Measurements from ENCODE around the gene GPX1.
"Not testable (repeated sequence)": the region's sequence is repeated elsewhere in the genome, so short reads cannot be mapped to it uniquely, and the experiment has no call there.

GPX1 gene

DNA sequence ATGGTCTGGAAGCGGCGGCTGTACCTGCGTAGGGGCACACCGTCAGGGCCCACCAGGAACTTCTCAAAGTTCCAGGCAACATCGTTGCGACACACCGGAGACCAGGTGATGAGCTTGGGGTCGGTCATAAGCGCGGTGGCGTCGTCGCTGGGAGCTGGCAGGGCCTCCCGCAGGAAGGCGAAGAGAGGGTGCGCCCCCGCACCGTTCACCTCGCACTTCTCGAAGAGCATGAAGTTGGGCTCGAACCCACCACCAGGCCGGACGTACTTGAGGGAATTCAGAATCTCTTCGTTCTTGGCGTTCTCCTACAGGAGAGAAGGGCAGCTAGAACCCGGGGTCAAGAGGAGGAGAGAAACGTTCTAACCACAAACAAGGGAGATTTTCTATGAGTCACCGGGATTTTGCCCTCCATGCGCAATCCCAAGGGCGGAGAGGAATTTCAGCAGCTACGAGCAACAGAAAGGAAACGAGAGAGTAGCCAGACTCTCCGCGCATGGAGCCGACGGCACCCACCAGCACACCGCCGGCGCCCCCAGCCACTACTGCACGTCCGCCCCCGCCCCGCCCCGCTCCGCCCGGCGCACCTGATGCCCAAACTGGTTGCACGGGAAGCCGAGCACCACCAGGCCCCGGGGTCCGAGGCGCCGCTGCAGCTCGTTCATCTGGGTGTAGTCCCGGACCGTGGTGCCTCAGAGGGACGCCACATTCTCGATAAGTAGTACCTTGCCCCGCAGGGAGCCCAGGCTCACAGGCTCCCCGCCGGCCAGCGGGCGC is 523 bp downstream of the GPX1 start:
- DNase-seq = peak; percentile 24 to 36

DNA sequence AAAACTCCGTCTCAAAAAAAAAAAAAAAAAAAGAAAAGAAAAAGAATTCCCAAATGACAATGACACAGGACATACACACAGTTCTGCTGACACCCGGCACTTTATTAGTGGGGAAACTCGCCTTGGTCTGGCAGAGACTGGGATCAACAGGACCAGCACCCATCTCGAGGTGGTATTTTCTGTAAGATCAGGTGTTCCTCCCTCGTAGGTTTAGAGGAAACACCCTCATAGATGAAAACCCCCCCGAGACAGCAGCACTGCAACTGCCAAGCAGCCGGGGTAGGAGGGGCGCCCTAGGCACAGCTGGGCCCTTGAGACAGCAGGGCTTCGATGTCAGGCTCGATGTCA is 1.1 kb downstream of the GPX1 start:
- peak; percentile 32 to 38 for DNase-seq

DNA sequence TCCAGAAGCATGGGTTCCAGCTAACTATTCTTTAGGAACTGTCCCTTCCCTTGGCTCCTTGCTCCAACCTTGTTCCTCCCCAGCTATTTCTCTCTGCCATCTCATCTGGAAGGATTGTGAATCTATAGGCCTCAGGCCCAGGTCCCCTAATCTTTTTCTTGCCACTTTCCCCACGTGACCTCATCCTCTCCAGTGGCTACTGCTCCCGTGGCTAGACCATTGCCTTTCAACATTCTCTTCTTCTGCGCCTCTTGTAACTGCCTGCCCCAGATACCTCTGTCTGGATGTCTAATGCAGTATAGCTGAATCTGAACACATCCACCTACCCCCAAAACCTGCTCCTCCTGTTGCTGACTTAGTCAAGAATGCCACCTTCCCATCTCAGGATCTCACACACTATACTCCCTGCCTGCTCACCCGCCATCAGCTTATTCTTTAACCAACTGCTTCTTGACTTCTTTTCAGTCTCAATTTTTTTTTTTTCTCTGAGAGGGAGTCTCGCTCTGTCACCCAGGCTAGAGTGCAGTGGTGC is 5.2 kb downstream of the GPX1 start:
- DNase-seq = no peak

DNA sequence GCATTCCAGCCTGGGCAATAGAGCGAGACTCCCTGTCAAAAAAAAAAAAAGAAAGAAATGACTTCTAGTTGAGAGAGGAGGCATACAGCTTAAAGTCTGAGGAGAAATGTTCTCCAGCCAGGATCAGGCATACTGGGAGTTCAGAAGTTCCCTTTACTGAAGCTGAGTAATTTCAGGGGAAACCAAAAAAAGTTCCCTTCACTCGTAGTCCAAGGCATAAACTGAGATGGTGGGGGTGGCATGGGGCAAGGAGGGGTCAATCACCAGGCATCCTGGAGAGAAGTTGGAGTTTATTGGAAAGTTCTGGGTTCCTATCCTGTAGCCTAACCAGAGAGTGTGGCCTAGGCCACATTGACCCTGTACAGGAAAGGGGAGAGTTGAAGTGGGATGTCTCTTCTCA is 5.9 kb downstream of the GPX1 start:
- no peak for DNase-seq

DNA sequence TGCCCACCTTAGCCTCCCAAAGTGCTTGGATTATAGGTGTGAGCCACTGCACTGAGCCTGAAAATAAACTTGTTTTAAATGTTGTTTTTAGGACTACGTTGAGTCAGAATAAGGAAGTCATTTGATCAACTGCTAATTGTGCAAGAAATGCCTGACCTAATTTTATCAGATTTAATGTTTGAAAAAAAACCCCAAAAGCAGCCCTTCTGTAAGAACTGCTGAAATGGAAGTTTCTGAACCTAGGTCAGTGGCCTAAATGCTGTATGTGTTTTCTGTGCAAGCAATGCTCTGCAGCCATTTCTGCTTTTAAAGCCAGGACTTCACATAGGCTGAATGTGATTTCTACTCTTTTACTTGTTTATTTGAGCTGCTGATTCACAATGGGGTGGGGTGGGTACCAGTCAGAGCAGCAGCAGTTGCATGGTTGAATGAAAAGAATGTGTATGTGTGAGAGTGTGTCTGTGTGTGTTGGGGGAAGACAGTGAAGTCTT is 6.6 kb downstream of the GPX1 start:
- no peak for DNase-seq

DNA sequence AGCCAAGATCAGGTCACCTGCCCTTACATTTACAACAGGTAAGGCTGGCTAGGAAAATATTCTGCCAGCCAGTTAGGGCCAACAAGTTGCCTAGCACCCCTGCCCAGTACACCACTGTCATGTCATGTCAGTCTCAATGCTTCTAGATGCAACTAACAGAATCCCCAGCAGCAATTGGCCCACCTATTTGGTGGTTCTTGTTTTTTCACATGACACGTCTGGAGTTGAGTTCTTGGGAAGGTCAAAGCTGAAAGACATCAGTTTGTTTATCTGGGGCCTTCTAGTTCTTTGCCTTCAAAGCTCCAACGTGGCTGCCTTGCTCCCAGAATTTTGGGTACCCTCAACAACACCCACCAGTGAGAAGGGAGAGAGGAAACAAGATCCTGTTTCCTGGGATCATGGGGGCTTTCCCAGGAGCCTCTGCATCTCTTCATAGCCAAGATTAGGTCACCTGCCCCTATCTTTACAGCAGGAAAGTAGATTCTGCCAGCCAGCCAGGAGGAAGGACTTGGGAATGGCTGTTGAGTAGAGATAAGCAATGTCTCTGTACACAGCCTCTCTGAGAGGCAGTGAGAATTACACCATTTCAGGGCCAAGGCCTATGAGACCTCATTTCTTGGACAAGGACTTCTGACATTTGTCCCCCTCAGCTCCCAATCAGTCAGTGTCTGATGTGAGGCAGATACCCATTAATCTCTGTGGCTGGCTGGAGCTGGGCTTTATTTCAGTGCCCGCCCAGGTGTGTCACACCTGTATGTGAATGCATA is 8.6 kb downstream of the GPX1 start:
- no peak for DNase-seq

DNA sequence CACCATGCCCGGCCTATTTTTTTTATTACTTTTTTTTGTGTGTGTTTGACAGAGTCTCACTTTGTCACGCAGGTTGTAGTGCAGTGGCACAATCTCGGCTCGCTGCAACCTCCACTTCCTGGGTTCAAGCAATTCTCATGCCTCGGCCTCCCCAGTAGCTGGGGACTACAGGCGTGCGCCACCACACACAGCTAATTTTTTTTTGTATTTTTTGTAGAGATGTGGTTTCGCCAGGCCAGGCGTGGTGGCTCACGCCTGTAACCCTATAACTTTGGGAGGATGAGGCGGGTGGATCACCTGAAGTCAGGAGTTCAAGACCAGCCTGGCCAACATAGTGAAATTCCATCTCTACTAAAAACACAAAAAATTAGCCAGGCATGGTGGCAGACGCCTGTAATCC is 9.8 kb downstream of the GPX1 start:
- DNase-seq = not testable (repeated sequence)

DNA sequence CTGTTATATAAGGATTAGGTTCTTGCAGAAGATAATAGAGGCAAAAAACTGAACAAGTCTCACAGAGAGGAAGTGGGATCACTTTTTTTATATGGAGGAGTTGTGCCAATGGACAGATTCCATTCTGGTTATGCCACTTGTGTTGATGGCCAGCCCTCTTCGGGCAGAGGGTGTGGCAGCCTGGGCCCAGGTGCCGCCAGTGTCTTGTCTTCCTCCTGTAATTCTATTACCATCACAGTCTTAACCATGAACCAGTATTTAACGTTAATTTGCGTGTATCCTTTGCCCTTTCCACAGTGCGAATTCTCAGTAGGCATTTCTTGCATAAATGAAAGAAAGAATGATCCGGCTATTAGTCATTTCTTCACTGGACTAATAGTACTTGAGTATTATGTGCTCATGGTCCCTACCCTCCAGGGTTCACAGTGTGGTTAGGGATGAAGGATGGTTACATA is 11.3 kb downstream of the GPX1 start:
- DNase-seq = no peak

DNA sequence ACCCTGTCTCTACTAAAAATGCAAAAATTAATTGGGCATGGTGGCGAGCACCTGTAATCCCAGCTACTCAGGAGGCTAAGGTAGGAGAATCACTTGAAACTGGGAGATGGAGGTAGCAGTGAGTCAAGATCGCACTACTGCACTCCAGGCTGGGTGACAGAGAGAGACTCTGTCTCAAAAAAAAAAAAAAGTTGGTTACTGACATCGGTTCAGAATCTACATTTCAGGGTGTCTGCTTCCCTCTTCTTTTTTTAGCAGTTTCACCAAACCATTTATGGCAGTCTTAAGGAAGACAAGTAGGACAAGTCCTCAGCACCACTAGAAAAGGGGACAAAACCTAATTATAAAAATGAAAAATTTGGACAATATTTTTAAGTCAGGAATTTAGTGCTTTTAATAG is 15.0 kb downstream of the GPX1 start:
- DNase-seq = no peak

DNA sequence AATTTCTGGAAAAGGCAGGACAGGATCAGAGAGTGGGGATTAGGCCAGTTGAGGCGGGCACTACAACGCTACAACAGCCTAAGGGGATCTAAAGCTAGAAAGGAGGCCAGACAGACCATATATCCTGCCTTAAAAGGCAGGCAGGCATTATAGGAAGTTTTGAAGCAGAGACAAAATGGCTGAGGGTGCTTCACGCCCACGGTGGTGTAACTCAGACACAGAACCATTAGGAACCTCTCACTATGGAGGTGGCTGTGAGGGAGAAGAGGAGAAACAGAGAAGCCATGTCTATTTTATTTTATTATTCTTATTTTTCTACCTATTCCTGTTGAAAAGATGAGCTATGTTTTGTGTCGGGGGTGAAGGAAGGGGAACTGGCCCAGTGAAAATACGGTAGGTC is 16.2 kb downstream of the GPX1 start:
- no peak for DNase-seq

DNA sequence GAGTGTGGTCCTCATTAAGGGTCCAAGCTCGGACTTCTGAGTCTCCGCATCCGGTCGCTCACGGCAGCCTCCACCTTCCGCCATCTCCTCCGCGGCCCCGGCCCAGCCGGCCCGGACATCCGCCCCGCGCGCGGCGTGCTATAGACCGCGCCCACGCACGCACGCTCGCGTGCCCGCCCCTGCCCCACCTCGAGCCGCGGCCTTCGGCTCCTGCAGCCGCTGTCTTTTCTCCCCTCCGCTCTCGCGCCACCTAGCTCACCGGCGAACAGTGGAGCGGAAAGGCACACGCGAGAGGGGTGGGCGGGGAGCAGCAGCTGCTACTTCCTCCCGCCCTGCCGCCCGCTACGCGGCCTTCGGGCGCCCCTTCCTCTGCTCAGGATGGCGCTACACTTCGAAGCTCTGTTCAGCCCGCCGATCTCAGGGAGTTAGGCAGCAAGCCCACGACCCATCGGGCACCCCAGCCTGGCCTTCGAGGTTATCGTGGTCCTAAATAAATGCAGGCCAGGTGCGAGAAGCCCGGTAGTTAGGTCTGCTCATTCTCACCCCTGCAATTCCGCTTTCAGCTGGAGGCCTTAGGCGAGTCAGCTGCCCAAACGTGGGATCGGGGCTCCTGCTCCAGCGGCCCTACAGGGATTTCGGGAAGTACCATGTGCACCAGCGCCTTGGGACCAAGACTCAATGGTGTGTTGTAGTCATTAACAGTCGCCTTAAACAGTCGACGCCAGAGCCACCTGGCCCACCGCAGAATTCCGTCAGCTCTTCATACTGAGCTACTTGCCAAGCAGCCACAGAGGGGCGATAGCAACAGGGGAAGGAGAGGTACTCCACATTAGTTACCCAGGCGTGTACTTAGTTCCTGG is 18.0 kb downstream of the GPX1 start, which contains the start of gene USP4:
USP4 (minus strand) TSS at position 113 of the 860 bp plus-strand sequence; CDS start at position 84, 29 bp downstream.
- peak; percentile 90 to 92 for DNase-seq

DNA sequence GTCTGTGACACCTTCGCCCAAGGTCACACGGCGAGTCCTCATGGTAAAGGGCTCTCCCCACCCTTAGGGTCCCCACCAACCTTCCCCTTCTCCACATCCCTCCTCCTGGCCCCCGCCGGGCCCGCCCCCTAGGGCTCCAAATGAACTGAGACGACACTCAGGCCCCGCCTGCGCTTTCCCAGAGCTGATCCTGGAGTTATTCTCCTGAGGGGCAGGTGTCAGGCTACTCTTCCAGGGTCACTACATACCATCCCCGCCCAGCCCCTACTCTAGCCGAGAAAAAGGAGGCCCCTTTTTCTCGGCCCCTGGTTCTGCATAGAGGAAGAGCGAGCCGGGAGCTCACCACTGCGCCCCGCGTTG is 18.6 kb downstream of the GPX1 start:
- DNase-seq = no peak

DNA sequence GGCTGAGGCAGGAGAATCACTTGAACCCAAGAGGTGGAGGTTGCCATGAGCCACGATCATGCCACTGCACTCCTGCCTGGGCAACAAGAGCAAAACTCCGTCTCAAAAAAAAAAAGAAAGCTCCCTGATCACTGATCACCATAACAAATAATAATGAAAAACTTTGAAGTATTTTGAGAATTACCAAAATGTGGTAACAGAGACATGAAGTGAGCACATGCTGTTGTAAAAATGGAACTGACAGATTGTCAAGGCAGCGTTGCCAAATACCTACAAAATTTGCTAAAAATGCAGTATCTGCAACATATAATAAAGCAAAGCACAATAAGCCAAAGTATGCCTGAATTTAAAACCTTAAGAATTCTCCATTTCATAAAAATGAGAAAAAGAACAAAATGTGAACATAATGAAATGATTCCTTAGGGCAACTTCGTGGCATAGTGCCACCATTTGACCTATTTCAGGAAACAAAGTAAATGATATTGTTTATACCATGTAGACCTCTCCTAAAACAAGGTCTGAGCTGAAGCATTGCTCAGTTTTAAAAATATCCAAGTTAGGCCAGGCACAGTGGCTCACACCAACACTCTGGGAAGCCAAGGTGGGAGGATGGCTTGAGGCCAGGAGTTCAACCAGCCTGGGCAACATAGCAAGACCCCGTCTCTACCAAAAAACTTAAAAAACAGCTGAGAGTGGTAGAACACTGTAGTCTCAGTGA is 24.1 kb downstream of the GPX1 start:
- DNase-seq = no peak

DNA sequence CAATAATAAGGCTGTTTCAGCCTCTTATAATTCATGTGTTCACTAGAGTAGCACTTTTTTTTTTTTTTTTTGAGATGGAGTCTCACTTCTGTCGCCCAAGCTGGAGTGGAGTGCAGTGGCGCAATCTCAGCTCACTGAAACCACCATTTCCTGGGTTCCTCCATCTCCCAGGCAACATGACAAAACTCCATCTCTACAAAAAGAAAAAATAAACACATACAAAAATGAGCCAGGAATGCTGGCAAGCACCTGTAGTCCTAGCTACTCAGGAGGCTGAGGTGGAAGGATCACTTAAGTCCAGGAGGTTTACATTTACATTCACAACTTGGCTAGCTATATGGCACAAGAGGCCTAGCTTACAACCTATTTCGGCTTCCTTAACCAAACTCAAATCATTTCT is 25.1 kb downstream of the GPX1 start:
- DNase-seq = peak; percentile 45 to 47

DNA sequence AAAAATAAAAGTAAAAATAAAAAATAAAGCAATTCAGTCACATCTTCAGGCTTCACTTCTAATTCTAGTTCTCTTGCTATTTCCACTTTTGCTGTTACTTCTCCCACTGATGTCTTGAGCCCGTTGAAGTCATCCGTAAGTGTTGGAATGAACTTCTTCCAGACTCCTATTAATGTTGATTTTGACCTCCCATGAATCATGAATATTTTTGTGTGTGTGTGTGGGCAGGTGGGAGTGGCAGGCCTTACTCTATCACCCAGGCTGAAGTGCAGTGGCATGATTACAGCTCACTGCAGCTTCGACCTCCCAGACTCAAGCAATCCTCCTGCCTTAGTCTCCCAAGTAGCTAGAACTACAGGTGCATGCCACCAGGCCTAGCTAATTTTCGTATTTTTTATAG is 29.0 kb downstream of the GPX1 start:
- DNase-seq = no peak

DNA sequence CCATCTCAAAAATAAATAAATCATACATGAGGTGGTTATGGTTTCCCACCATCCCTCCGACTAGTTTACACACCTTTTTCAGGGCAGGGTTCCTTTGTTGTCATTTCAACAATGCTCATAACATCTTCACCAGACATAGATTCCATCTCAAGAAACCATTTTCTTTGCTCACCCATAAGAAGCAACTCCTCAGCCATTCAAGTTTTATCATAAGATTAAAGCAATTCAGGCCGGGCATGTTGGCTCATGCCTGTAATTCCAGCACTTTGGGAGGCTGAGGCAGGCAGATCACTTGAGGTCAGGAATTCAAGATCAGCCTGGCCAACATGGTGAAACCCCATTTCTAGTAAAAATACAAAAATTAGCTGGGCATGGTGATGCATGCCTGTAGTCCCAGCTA is 29.8 kb downstream of the GPX1 start:
- DNase-seq = not testable (repeated sequence)

DNA sequence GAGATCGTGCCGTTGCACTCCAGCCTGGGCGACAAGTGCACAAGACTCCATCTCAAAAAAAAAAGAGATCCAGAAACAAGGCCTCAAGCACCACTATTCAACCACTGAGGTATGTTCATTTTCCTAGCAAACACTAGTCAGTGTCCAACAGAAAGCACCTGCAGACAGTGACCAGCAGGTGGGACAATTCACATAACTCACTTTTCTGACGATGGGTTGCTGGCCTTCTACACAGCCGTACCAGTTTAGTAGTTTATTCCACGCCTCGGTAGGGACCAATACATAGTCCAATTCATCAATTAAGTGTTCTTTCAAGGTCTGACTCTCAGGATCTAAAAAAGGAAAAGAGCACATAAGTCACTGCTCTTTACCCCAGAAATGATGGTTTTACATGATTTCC is 30.7 kb downstream of the GPX1 start:
- peak in 1 of 2 donors; percentile 15 for DNase-seq

DNA sequence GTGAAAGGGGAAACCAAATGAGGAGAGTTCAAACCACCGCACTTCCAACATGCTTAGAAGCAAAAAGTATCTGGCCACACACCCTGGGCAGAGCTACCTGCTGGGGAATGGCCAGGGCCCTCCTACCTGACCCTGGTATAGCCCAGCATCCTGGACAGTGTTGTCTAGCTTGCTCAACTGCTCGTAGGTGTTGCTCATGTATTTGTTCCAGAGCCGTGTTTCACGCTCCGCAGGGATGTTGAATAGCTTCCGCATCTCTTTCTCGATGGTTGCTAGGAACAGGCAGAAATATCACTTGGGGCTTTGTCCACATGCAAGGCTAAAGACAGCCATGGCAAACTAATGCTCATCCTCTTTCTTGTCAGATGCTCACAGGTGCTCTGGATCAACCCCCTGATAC is 33.4 kb downstream of the GPX1 start:
- DNase-seq = no peak

DNA sequence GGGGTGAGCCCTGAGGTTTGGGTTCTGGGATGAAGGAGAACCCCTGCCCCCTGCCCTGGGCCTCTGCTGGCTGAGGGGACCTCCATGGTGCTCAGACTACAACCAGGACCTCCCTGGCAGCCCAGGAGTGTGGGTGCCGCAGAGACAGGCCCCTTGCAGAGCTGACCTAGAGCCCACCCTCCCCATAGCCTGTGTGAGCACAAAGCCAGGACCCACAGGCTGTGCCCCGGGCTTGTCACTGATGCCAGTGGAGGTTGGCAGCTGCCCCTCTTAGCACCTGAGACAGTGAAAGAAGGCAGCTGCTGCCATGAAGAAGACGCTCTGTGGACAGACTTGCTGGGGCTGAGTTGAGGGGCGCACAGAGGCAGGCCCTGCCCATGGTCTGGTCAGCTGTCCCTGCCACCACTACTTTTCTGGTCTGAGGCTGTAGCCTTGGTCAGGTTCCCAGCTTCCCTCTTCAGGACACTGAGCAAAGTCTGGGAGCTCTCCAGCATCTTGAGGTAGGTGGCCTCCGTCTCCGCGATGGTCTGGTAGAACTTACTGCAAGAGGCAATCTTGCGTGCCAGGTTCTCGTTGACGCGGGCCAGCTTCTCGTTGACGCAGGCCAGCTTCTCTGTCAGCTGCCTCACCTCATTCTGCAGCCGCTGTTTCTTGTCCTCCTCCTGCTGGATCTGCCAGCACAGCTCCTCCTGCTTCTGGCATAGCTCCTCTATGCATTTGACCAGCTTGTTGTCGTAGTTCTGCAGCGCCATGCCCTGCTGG is 41.3 kb downstream of the GPX1 start:
- DNase-seq = no peak

DNA sequence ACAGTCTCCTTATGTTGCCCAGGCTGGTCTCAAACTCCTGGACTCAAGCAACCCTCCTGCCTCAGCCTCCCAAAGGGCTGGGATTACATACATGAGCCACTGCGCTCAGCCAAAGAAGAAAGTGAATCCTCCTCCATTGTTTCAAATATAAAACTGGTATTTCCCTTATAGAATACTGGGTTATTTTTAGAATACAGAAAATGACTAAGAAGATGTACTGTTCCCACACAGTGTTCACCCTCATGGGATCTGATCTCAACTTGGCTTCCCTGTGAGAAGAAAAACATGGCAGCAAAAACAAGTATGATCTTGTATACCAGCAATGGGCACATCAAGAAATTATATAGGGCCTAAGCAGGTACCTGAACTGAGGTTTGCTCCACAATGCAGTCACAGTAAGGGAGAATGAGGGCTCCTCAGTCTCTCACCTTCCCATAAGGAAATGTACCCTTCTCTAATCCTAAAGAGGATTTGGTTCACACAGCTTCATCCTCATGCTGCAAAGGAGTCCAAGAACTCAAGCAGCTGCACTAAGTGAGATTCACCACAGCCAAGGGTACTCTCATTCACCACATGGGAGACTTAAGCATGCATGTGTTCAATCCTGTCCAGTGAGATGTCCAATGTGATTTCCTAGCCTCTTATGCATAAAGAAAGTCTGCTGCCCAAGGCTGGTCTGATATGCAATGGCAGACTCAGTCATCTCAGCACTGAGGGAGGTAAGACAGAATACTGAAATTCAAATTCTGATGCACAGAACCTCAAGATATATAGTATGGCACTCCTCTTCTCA is 44.1 kb downstream of the GPX1 start:
- DNase-seq = no peak

DNA sequence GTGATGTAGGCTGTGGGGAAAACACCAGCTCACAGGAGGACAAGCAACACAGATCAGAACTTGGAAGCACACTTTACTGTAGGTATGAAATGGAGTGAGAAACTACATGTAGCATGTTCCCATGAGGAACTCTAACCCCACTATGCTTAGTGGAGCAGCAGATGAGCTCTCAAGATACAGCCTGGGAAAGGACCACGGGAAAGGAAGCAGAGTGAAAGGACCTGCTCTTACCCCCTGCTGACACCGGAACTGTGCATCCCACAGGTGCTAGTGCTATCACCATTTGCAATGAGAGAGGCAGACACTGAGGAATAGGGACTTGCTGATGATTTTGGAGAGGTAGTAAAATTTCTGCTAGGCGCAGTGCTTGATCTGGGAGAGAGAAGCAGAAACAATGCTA is 46.9 kb downstream of the GPX1 start:
- DNase-seq = no peak
